GM21619 (cell line): ENCODE measurements around the gene CARD11.

ENCODE experiments used
- ATAC-seq: cut with Tn5 transposase; IDR thresholded peaks from one replicate; pipeline ENCODE4 v1.9.1; 2021; ENCODE audit not compliant: unreplicated experiment

The CARD11 gene

DNA sequence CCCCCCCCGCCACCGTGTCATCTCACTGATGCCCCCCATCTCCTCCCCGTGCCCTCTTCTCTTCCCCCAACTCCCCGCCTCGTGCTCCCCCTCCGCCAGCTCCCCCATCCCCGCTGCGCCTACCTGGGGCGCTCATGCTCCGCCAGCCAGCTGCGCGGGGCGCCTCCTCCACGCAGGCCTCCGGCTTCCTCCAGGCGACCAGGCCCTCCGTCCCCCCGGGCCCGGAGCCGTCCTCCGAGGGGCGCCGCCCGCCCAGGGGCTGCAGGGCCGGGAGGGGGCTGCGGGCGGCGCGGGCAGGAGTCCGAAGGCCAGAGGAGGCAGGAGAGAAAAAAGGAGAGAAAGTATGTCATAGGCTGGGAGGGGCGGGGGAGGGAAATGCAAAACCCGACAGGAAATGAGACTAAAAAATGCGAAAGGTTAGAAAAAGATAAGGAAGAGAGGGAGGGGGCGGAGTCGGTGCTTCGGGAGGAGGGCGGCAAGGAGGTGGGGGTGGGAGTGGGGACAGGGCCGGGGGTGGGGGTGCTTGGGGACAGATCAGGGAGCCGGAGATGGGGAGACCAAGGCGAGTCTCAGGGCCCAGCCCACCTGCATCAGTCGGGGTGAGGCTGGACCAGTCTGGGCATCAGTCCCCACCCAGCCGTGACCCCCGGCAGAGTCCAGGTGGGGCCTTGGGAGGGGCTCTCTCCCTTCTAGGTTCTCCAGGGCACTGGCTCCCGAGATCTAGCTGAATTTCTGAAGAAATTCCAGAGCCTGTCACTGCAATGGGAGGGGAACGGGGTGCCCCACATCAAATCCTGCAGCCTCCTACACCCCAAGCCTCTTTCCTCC, at the start of gene CARD11:
TSS of gene CARD11 (minus strand) at position 324 of the 828 bp plus-strand sequence. CDS start 85,361 bp downstream, outside the sequence.
- ATAC-seq: no peak

DNA sequence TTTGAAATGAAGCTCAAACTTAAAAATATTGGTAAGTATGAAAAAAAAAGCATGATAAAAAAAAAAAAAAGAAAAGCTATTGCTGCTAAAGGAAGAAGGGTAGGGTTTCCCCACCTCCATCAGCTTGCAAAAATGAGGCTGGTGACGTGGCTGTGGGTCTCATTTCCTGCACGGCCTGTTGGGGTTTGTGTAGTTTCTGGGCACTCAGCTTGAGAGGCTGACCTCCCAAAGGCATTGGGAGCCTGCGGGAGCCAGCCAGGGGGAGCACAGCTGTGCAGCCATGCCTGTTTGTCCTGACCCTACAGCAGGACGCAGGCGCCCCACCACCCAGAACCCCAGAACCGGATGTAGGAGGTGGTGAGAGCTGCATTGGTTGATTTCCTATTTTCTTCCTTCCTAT, 48.8 kb upstream of the CARD11 start:
- ATAC-seq: peak; percentile 87

DNA sequence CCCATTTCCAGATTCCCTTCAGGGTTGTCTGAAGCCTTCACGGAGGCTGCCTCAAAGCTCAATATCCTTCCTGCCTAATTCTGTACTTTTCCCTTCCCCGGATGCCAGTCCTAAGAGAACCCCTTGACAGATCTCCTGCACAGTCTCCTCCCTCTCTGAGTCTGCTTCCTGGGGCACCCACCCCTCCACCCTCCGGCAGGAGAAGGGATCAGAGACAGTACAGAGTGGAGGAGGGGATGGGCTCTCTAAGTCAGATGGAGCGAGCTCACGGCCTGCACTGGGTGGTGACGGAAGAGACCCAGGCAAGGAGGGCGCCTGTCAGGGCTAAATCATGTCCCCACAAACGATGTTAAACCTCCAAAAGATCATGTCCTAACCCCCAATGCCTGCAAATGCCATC, 48.0 kb upstream of the CARD11 start:
- no peak for ATAC-seq

DNA sequence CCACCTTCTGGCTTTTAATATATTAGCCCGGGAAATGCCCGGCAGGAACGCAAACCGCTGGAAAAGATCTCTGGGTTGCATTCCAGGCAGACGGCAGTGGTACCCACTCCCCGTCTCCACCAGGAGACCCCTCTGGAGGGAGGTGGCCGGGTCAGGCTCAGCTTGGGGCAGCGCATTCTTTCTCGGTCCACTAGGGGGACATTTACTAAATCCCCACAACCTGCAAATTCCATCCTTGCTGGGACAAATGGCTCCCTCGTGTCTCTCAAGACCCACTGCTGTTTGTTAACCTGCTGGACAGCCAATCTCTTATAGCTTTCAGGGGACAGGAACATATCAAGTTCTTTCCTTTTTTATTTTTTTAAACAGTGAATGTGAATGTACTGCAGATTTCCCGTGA, 45.8 kb upstream of the CARD11 start:
- ATAC-seq: no peak

DNA sequence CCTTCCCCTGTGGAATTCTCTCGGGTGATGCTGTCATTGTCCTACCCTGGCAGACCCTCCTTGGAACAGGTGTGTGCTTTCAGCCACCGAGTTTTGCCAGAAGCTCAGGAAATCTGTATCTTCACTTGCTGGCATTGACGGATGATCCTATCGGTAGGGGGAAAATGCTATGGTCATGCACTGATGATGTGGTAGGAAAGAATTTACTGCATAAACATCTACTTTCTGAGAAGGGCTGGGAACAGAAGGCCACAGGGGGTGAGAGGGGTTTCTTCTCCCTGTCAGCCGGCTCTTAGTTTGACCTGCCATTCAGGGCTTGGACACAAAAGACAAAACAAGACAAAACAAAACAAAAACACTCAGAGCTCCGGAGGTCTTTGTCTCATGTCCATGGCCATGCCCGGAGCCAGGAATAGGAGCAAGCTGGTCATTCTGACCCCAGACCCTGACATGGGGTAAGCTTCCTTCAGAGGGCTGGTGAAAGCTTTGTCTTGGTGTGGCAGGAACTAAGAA, 43.6 kb upstream of the CARD11 start:
- ATAC-seq: no peak

DNA sequence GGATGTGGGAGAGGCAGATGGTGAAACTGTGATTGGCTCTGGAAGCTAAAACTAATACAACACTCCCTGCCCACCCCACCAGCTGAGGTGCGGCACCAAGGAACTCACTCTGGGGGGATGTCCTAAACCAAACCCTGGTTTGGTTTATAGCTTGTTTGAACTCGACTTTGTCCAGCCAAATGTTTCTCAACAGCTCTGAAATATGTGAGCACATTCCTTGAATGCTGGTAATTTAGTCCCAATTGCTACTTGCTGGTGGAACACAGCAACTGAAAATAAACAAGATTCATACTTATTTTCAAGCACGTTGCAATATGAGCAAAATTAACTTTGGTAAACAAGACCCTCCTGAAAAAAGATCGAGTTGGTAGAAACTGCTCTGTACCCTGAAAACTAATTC, 39.7 kb upstream of the CARD11 start:
- no peak for ATAC-seq

DNA sequence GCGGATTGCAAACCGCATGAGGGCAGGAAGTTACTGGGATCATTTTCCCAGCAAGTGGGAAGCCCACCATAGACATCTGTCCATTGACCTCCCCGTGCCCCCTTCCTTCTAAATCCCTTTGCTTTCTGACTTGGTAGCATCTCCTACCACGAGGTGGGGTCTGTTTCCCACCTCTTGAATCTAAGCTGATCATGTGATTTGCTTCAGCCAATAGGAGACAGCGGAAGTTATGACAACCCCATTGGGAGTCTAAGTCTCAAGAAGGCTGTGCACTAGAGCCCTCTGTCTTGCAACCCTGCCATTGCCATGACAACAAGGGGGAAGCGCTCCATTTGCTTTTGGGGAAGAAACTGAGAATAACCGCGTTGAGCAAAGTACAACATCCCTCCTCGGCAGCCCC, 39.2 kb upstream of the CARD11 start:
- ATAC-seq: no peak

DNA sequence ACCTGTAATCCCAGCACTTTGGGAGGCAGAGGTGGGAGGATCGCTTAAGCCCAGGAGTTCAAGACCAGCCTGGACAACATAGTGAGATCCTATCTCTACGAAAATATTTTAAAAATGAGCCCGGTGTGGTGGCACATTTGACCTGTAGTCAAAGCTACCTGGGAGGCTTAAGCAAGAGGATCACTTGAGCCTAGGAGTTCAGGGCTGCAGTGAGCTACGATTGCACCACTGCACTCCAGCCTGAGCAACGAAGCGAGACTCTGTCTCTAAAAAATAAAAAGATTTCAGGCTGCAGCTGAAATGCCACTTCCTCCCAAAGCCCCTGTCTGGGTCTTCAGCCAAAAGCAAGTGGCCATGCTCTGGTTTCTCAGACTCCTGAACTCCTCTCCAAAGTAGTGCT, 38.7 kb upstream of the CARD11 start:
- ATAC-seq: no peak

DNA sequence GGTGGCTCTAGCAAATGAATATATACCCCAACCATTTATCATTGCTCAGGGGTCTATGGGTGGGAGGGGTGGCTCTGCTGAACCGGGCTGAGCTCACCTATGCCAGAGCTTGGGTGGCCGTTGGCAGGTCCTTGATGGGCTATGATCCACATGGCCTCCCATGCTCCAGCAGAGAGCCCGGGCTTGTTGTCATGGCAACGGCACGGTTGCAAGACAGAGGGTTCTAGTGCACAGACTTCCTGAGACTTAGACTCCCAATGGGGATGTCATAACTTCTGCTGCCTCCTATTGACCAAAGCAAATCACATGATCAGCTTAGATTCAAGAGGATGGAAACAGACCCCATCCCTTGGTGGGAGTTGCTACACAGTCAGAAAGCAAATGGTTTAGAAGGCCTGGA, 36.4 kb upstream of the CARD11 start:
- no peak for ATAC-seq

DNA sequence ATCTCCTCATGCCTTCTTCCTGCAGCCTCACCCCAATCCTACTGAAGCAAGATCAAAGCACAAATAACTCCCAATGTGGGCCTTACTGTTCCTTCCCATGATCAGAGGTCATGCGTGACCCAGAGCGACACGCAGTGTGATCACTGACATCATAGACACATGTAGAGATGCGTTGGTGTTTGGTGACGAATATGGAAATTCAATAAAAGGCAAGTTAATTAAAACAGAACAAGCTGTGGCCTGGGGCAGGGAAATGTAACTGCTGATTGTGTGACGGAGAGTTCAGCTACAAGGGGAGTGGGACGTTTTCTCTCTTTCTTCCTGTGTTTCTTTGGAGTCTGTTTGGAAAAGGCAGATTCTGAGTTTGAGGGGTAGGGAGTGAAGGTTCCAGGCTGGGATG, 34.8 kb upstream of the CARD11 start:
- ATAC-seq: no peak

DNA sequence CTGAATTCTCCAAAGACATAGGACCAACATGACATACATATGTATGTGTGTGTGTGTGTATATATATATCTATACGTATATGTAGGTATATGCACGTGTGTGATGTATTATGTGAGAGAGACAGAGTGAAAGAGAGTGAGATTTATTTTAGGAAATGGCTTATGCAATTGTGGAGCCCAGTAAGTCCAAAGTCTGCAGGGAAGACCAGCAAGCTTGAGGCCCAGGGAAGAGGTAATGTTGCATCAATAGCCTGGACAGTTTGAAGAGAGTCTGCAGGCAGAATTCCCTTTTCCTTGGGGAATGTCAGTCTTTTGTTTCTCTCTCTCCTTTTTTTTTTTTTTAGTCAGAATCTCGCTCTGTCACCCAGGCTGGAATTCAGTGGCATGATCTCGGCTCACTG, 33.0 kb upstream of the CARD11 start:
- no peak for ATAC-seq

DNA sequence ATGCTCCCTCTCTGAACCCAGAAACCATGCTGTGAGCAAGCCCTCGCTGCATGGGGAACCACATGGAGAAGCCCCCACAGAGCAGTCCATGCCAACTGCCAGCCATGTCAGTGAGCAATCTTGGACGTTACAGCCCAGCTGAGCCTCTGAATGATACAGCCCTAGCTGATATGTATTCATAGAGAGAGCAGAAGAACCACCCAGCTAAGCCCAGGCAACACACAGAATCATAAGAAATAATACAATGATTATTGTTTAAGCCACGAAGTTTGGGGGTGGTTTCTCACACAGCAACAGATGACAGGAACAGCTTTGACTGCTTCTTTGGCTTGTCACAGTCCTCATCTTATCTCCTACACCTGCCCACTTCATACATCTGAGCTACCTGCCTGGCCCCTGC, 32.5 kb upstream of the CARD11 start:
- no peak for ATAC-seq

DNA sequence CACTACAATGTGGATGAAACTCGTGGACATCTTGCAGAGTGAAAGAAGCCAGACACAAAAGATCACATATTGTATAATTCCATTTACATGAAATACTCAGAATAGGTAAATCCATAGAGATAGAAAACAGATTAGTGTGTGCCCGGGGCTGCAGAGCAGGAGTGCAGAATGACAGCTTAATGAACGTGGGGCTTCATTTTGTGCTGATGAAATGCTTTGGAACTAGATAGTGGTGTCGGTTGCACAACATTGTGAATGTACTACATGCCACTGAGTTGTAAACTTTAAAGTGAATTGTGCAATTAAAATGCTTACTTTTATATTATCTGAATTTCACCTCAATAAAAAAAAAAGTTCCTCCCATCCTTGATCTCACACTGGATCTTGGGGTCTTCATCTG, 31.8 kb upstream of the CARD11 start:
- no peak for ATAC-seq

DNA sequence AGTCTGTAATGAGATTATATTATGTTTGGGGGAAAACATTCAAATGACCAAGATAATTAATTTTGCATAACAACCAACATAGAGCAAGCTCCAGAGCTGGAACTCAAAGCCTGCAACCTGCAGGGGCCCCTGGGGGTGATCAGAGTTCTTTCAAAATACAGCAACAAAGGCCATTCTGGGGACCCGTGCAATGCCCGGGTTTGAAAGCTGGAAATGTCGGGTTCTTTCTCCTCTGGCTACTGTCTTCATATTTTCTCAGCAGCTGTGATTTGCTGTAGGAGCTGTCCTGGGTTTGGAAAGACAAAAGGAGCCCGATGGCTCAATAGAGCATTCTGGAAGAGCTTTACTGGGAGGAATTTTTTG, 30.8 kb upstream of the CARD11 start:
- ATAC-seq: no peak

DNA sequence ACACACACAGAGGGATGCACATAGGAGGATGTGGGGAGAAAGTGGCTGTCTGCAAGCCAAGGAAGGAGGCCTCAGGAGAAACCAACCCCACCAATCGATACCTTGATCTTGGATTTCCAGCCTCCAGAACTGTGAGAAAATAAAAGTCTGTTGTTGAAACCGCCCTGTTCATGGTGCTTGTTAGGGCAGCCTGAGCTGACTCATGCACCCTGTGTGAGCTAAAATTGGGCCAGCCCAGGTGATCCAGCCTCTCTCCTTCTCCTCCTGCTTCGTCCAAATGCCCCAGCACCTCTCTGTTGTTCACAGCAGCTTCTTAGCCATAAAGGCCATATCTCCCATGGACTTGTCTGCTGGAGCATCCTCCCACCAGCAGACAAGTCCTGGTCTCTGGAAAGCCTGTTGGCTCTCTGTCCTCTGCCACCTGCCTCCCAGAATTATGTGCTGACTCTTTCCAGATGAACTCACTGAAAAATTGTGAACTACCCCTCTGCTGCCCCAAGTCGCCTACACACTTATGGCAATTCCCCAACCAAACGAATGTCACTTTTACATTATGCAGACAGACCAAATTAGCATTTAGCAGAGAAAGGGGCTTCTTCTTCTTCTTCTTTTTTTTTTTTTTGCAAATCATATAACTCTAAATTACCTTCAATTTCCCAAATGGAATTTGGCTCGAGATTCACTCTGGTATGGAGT, 30.2 kb upstream of the CARD11 start:
- no peak for ATAC-seq

DNA sequence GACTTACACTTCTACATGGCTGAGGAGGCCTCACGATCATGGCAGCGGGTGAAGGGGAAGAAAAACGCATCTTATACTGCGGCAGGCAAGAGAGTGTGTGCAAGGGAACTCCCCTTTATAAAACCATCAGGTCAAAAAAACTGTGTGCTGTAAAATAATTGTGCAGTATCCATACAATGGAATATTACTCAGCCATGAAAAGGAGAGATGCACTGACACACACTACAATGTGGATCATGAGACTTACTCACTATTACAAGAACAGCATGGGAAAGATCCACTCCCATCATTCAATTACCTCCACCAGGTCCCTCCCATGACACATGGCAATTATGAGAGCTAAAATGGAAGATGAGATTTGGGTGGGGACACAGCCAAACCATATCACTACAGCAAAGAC, 27.2 kb upstream of the CARD11 start:
- no peak for ATAC-seq

DNA sequence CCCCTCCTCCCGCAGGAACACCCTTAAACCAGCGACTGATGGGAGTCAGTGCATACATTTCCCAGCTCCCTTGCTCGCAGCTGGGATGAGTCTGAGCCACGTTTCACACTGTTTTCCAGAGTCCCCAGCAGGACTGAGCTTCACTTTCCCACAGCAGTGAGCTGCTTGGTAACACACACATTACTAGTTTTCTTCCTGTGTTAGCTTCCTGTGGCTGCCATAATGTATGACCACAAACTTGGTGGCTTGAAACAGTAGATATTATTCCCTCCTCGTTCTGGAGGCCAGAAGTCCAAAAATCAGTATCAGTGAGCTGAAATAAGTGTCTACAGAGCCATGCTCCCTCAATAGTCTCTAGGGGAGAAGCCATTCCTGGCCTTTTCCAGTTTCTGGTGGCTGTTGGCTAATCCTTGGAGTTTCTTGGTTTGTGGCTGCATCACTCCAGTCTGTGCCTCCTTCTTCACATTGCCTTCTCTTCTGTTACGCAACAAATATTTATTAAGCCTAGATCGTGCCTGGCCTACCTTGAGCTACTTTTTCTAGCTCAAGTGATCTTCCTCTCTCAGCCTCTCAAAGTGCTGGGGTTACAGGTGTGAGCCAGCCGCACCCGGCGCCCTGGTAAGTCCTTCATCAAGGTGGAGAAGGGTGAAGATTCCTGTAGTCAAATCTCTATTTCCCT, 26.2 kb upstream of the CARD11 start:
- no peak for ATAC-seq

DNA sequence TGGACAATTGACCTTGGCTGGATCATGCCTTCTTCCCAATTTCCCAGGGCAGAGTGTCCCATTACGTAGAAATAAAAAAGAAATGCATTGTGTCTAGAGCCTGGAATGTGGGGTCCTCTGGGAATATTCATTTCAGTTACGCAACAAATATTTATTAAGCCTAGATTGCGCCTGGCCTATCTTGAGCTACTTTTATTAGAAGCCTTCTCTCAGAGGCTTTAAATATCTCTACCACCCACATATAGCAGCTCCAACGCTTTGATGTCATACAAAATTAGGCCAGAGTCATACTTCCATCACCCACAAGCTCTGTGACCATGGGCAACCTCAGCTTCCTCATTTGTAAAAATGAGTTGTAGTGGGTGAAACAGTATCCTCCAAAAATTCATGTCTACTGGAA, 24.9 kb upstream of the CARD11 start:
- ATAC-seq: no peak

DNA sequence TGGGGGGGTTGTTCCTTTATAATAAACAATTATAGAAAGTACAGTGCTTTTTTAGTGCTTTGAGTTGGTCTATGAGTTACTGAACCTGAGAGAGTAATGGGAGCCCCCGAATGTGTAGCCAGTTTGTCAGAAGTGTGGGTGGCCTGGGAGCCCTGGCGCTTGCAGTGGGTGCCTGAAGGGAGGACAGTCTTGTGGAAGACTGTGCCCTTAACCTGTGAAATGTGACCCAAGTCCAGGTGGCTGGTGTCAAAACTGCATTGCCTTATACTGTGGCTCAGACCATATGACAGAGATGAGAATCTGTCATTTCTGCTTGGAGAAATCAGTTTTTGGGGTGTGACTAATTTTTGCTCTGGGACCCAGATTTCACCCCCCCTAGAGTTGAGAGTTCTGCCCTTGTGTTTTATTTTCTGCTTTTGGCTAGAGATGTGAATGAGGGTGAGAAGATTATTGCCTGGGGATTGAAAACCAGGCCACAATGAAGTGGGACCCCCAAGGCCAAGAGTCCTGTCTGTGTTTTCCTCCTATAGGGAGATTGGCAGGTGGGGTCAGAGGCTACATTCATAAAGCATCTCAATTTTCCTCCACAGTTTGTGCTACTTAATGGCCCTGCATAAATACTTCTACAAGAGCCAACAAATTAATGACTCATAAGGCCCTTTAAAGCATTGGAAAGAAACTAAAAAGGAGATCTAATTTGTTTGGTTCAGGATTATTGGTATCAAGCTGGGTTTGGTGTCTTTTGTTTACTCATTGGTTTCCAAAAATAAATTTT, 24.1 kb upstream of the CARD11 start:
- ATAC-seq: no peak

DNA sequence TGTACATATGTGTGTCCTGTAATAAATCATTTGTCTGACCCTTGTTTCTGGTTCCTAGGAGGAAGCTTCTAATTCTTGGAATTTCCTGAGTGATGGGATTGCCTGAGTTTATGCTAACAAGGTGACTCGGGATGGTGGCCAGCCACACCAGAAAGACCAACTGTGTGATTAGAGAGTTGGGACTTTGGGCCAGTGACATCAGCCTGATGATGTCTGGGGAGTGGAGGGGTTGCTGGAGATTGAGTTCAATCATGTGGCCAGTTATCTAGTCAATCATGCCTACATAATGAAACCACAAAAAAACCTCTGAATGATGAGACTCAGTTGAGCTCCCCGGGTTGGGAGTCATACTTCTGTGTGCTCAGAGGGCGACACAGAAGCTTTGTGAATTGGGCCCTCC, 23.5 kb upstream of the CARD11 start:
- ATAC-seq: no peak

DNA sequence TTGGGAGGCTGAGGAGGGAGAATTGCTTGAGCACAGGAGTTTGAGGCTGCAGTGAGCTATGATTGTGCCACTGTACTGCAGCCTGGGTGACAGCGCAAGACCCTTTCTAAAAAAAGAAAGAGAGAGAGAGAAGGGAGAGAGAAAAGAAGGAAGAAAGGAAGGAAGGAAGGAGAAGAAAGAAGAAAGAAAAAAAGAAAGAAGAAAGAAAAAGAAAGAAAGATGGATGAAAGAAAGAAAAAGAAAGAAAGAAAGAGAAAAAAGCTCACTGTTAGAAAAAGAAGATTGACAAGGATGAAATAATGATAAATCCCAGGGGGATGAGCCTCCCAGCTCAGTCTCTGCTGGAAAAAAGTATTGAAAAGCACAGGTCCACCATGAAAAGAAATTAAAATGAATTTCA, 22.8 kb upstream of the CARD11 start:
- ATAC-seq: no peak
